ENCODE data around the gene USP30. TPM values are rescaled to one million over a fixed set of nuclear protein-coding genes. Genes with fewer than 3 reads are reported as not detected.

The USP30 gene
- total RNA-seq, 2 experiments from 2014 or later = 7.5 to 8.5 TPM

DNA sequence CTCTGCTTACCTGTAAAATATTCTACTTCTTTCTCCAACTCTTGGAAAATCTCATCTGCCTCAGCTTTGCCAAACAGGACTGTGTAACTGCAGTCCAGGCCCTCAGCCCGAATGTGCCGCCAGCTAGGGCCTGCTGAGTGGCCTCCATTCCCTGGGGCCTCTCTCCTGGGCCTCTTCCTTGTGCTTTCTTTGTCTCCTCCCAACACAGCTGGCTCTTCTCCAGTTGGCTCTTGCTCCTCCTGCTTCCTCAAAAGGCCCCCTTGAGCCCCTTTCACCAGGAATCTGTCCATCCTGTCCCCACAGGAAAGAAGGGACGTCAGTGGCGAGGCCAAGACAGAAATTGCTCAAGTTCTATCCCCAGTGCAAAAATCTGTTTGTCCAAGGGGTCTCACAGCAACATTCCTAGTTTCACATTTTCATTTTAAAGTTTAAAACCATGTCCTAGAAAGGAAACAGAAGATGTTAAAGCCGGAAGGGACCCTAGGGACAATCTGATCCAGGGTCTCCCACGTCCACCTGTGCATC lies 40.2 kb downstream of the USP30 start:
- ChIA-PET POLR2A (interaction anchor here (0.6 to 0.9 kb wide), 3 partner anchors 37 to 532 kb away, joined by 3 read pairs; no protein-coding TSS in a partner anchor), CTCF (interaction anchor here (0.7 to 1.5 kb wide), 10 partner anchors 23 to 585 kb away, joined by 3 to 7 read pairs (median 3); no protein-coding TSS in a partner anchor)

DNA sequence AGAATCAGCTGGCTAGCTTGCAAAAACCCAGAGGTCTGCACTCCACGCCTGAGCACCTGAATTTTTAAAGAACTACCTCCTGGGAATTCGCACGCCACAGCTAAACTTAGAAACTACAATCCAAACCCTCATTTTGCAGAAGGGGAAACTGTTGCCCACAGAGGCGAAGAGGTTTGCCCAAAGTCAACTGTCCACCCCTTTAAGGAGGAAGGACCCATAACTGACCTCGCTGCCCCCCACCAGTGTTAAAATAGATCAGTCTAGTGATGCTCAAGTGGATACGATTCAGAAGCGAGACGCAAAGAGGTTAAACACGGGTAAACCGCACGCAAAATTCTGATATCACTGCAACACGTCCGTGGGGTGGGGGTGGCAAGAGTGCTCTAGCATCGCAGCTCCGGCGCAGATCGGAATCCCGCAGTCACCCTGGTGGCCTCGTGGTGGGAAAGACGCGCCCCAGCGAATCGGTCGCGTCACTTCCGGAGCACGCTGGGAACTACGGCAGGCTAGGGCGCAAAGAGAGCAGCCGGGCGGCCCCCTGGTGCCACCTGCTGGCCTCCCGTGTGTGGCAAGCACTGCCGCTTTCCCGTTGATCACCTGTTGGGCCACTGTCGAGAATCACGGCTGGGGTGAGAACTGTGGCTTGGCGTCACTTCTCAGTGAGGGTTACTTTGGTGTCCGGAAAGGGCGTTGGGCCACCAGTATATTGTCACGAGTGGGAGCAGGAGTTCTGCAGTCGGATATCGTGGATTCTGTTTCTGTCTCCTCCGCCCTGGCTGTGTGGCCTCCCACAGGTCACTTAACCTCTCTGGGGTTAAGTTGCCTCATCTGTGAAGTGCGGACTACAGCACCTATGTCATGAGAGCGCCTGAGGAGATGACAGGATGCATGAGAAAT lies 40.9 kb downstream of the USP30 start, which contains the start of gene ALKBH2:
TSS of gene ALKBH2 (minus strand) at position 451 of the 897 bp plus-strand sequence. CDS start 686 bp downstream, outside the sequence.
- ChIA-PET POLR2A (interaction anchor here (0.6 to 0.9 kb wide), 3 partner anchors 38 to 533 kb away, joined by 3 read pairs; no protein-coding TSS in a partner anchor), CTCF (interaction anchor here (0.7 to 1.5 kb wide), 9 partner anchors 24 to 585 kb away, joined by 3 to 7 read pairs (median 3); no protein-coding TSS in a partner anchor)

DNA sequence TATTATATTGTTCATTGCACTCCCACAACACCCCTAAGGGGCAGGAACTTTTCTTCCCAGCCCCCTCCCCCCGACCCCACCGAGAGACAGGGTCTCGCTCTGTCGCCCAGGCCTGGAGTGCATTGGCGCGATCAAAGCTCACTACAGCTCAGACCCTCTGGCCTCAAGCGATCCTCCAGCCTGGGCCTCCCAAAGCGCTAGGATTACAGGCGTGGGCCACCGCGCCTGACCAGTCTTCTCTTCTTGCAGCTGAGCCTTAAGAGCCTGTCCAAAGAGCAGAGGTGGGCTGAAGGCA lies 44.7 kb downstream of the USP30 start:
- ChIA-PET CTCF (no interaction called here), POLR2A (no interaction called here)

DNA sequence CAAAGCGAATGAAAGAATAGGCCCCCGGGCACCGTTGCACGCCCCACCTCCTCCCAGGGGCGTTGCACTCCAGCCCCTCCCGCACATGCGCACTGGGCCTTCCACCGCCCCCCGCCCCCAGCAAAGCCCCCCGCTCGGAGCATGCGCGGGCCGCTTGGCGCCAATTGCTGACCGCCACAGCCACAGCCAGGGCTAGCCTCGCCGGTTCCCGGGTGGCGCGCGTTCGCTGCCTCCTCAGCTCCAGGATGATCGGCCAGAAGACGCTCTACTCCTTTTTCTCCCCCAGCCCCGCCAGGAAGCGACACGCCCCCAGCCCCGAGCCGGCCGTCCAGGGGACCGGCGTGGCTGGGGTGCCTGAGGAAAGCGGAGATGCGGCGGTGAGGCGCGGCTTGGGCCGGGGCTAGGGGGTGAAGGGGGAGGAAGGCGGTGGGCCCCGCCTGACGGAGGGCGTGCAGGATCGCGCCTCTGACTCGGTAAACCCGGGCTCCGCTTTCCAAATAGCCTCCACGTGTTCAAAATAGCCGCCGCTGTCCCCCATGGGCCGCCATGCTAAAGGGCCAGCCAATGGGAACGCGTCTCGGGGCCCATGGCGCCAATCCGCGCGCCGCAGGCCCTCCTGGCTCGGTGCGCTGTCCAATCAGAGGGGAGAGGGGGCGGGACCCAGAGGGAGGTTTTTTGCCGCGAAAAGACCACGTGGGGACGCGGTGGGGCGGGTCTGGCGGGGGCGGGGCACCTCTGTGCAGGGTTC lies 45.2 kb downstream of the USP30 start, which contains the start of gene UNG:
TSS of gene UNG (plus strand) at position 163 of the 748 bp plus-strand sequence. CDS start at position 246, 83 bp downstream.
- POLR2A ChIA-PET = no interaction called here

DNA sequence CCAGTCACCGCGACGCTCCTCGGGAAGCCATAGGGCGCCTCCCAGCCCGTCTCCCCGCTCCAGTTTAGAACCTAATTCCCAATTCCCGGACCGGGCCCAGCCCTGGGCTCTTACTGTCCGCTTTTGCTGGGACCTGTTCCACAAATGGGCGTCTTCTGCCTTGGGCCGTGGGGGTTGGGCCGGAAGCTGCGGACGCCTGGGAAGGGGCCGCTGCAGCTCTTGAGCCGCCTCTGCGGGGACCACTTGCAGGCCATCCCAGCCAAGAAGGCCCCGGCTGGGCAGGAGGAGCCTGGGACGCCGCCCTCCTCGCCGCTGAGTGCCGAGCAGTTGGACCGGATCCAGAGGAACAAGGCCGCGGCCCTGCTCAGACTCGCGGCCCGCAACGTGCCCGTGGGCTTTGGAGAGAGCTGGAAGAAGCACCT lies 45.8 kb downstream of the USP30 start:
- ChIA-PET CTCF (interaction anchor here (2.3 kb wide), 1 partner anchor 14 kb away, joined by 8 read pairs; no protein-coding TSS in a partner anchor), POLR2A (no interaction called here)

More for the DNA sequence above, 45.2 kb downstream of the USP30 start, which contains the start of gene UNG:
- CTCF ChIA-PET = interaction anchor here (0.6 to 2.3 kb wide), 2 partner anchors 14 to 201 kb away, joined by 3 to 8 read pairs; no protein-coding TSS in a partner anchor

DNA sequence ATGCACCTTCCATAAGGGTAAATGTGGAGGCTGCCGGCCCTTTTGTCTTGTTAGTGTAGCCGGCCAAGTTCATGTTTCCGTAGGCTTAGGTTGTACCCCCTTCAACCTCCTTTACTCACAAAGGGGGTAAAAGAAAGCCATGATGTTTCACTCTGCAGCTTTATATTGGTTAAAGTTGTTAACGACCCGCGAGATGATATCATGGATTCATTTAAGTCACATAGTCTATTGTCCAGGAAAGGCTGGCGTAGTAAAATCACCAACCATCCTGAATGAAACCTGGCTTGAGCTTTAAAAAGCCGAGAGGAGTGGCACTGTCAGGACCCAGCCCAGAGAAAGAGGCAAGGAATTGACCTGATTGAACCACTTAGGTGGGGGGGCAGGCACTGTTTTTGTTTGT lies 46.3 kb downstream of the USP30 start:
- ChIA-PET POLR2A (no interaction called here), CTCF (interaction anchor here (2.3 kb wide), 1 partner anchor 13 kb away, joined by 8 read pairs; no protein-coding TSS in a partner anchor)

DNA sequence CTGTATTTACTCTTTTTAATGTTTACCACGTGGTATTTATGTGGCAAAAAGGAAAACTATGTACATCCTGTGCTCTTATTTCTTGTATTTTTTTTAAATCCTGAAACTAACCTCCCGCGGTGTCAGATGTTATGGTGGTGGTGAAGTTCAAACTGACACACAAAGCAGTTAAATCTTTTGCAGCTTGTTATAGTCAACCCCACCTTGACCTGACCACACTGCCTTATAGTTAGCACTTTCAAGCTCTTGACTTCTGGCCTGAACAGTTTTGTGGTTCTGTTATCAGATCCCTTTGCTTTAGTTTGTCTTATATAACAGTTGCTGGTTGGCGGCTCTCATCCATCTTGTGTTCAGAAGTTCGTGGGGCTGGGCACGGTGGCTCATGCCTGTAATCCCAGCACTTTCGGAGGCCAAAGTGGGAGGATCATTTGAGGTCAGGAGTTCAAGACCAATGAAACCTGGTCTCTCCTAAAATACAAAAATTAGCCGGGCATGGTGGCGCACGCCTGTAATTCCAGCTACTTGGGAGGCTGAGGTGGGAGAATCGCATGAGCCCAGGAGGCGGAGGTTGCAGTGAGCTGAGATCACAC lies 47.1 kb downstream of the USP30 start:
- ChIA-PET CTCF (interaction anchor here (2.3 kb wide), 1 partner anchor 12 kb away, joined by 8 read pairs; no protein-coding TSS in a partner anchor), POLR2A (no interaction called here)

DNA sequence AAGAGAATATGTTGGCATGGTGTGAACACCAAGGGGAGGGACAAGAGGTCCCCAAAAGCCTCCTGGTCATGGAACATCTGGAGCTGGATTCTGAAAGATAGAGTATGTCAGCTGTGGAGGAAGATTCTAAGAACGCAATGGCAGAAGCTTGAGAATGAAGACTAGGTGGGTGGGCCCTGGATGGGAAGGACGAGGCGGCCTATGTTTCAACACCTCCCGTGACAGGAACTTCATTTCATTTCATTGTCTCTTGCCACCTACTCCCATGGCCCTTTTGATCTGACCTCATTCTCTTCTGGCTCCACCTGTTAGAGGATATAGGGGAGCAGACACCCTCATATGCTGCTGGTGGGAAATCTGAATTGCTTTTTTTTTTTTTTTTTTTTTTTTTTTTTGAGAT lies 48.4 kb downstream of the USP30 start:
- POLR2A ChIA-PET = no interaction called here
- CTCF ChIA-PET = interaction anchor here (0.6 kb wide), 1 partner anchor 204 kb away, joined by 4 read pairs; no protein-coding TSS in a partner anchor

DNA sequence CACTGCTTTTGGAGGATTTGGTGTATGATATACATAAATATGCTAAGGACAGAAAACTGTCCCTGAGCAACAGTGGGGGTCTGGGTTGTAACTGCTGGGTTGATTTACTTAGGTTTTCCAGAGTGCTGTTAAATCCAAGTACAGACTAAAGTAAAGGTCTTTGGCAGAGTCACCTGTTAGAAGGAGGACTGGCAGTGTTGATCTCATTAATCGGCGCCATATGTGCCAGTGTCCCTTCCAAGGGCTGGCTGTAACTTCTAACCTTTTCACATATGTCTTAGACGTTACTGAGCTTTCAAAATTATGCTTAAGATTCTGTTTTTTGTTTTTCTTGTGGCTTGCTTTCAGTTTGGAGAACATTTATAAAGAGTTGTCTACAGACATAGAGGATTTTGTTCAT lies 50.1 kb downstream of the USP30 start:
- ChIA-PET CTCF (interaction anchor here (0.6 kb wide), 1 partner anchor 270 kb away, joined by 3 read pairs; no protein-coding TSS in a partner anchor), POLR2A (interaction anchor here (0.7 kb wide), 1 partner anchor 89 kb away, joined by 8 read pairs; no protein-coding TSS in a partner anchor)

DNA sequence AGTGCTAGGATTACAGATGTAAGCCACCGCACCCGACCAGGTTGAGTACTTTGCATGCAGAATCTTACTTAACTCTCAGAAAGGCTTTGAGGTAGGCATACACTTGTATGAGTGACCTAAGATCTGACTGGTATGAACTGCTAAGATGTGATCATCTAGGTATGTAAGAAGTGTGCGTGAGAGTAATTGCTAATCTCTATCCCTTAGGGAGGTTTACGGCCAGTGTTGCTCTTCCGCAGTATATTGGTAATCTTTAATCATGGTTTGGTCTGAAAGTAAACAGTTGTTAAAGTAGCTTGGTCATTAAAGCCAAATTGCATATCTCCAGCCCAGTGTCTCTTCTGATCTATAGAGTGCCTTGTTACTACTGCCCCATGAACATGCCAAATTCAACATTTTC lies 52.8 kb downstream of the USP30 start:
- POLR2A ChIA-PET = no interaction called here
- CTCF ChIA-PET = no interaction called here

DNA sequence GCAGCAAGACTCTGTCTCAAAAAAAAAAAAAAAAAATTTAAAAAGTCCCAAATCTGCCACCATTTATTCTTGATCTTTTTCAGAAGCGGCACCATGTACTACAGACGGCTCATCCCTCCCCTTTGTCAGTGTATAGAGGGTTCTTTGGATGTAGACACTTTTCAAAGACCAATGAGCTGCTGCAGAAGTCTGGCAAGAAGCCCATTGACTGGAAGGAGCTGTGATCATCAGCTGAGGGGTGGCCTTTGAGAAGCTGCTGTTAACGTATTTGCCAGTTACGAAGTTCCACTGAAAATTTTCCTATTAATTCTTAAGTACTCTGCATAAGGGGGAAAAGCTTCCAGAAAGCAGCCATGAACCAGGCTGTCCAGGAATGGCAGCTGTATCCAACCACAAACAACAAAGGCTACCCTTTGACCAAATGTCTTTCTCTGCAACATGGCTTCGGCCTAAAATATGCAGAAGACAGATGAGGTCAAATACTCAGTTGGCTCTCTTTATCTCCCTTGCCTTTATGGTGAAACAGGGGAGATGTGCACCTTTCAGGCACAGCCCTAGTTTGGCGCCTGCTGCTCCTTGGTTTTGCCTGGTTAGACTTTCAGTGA lies 57.5 kb downstream of the USP30 start:
- ChIA-PET POLR2A (interaction anchor here (0.7 kb wide), 1 partner anchor 22 kb away, joined by 4 read pairs; no protein-coding TSS in a partner anchor), CTCF (interaction anchor here (0.7 kb wide), 1 partner anchor 274 kb away, joined by 3 read pairs; no protein-coding TSS in a partner anchor)

DNA sequence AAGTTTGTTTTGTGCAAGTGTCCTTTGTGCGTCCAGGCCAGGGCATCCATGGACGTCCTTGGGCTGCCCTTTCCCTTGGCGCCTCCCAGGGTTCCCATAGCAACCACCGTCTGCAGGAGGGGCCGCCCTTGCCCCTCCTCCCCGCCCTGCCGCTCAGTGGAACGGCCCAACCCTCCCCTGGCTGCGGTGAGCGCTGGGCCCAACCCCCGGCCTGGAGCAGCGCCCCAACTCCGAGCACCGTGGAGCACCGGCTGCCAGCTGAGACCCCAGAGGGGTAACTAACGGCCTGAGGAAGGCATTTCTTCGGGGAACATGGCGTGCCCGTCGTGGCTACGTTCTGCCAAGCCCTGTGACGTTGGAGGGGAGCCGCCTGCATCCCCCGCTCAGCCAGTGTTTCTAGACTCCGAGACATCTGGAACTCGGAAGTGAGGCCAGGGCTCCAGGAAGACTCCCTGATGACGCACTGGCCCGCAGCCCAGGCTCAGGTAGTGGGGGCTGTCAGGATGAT lies 58.7 kb downstream of the USP30 start:
- POLR2A ChIA-PET = no interaction called here
- CTCF ChIA-PET = interaction anchor here (0.7 kb wide), 1 partner anchor 1342 kb away, joined by 3 read pairs; no protein-coding TSS in a partner anchor

DNA sequence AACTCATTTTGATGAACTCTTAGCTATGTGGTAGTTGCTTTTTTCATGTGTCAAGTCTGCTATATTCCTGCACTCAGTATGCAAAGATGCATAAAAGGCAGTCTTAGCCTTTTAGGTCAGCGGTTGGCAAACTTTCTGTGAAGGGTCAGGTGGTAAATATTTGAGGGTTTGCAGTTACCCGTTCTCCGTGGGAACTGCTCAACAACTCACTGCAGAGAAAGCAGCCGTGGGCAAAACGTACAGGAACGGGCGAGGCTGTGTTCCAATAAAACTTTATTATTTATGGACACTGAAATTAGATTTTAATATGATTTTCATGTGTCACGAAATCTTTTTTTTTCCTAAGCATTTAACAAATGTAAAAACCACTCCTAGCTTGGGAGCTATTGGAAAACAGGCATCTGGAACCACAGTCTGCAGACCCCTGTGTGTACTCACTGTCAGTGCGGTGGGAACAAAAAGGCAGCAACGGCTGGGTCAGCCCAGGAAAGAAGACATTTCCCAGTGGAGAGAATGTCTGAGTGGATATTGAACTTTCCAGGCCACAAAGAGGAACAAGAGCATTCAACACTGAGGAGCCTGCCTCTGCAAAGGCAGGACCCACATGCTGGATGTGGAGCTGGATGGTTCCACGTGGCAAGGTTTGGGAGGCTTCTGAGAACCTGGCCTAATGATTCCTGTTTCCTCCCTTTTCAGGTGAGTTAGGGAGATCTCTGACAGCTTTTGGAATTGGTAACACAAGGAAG lies 60.5 kb downstream of the USP30 start:
- POLR2A ChIA-PET = interaction anchor here (0.5 to 0.6 kb wide), 2 partner anchors 42 to 485 kb away, joined by 4 to 5 read pairs; no protein-coding TSS in a partner anchor

DNA sequence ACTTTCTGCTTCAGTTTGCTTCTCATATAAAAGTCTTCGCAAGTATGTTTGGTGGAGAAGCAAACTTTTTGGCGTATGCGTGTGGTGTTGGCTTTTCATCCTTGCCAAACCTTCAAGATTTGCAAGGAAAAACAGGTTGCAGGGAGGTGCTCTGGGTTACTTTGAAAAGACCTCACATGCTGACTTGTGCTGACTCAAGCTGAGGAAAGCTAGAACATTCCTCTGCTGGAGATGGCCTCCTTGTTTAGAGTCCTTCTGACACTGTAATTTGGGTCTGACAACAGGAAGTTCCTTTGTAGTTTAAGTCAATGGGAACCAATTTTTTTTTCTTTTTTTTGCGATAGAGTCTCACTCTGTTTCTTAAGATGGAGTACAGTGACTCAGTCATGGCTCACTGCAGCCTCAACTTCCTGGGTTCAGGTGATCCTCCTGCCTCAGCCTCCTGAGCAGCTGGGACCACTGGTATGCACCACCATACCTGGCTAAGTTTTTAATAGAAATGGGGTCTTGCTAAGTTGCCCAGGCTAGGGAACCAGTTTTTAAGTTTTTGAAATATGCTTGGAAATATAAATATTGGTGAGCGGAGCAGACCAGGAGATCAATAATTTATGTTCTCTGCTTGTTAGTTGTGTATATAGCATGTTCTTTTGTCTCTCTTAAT lies 61.4 kb downstream of the USP30 start:
- POLR2A ChIA-PET = interaction anchor here (0.6 kb wide), 1 partner anchor 9 kb away, joined by 20 read pairs; no protein-coding TSS in a partner anchor
- CTCF ChIA-PET = interaction anchor here (1.0 to 2.2 kb wide), 2 partner anchors 10 to 280 kb away, joined by 3 to 6 read pairs; no protein-coding TSS in a partner anchor

More for the DNA sequence above, 60.5 kb downstream of the USP30 start:
- CTCF ChIA-PET = interaction anchor here (0.6 to 2.2 kb wide), 8 partner anchors 49 to 495 kb away, joined by 3 to 6 read pairs (median 3); no protein-coding TSS in a partner anchor

DNA sequence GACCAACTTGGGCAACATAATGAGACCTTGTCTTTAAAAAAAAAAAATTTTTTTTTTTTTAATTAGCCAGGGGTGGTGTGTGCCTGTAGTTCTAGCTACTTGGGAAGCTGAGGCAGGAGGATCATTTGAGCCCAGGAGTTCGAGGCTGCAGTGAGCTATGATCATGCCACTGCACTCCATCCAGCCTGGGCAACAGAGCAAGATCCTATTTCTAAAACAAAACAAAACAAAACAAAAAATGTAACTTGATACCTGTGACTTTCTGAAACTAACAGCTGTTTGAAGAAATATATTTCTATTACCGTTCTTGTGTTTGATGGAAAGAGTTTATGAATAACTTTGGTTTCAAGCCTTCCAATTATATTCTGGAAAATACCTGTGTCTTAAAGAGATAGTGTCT lies 62.3 kb downstream of the USP30 start:
- ChIA-PET POLR2A (interaction anchor here (0.6 kb wide), 1 partner anchor 8 kb away, joined by 20 read pairs; no protein-coding TSS in a partner anchor), CTCF (interaction anchor here (0.5 to 1.0 kb wide), 3 partner anchors 9 to 1006 kb away, joined by 3 read pairs; no protein-coding TSS in a partner anchor)

DNA sequence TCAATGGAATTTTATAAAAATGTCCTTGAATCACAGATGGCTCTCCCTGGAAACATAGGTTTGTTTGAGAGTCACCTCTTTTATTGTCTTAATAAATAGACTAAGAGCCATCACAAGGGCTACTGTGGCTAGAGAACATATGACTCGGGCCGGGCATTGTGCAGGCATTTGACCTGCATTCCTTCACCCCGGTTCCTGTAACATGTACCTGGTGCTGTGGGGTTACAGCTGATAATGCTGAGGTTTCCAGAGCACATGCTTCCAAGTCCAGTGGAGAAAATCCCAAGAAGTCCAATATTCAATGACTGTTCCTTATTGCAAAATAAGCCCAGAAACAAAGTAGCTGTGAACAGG lies 63.0 kb downstream of the USP30 start:
- POLR2A ChIA-PET = no interaction called here
- CTCF ChIA-PET = interaction anchor here (0.5 kb wide), 1 partner anchor 274 kb away, joined by 3 read pairs; no protein-coding TSS in a partner anchor

Measured in activated CD8-positive, alpha-beta memory T cell treated with anti-CD3 and anti-CD28 coated beads for 36 hours (primary cell).